Mucosa of gallbladder (tissue), 1 donor: ENCODE data around the gene TOM1L2. TPM values are rescaled to one million over a fixed set of nuclear protein-coding genes. Genes with fewer than 3 reads are reported as not detected.

ENCODE experiments used
- DNase-seq: peaks from one replicate; pipeline ENCODE4 v3.0.0-alpha.2; 2020; ENCODE audit warnings: low spot score
- total RNA-seq: library from RNA; stranded (reverse); gene quantifications from one replicate; pipeline ENCODE4 v1.2.1, GENCODE V29; 2021
- donor health status: DM: no; HTN: no; CAD: no.

TOM1L2 gene
- total RNA-seq, 1 donor from 2014 or later, result 81.3 TPM

- DNase-seq, result peak; percentile 67
These were observed 122.9 kb downstream of the TOM1L2 start for GRCh38 chr17:17849147-17849820.

GRCh38 chr17:17848311-17849082, 123.7 kb downstream of the TOM1L2 start:
- no peak for DNase-seq

- DNase-seq, result no peak
These were observed 124.5 kb downstream of the TOM1L2 start for GRCh38 chr17:17847726-17848125.

- no peak for DNase-seq
These were observed 125.0 kb downstream of the TOM1L2 start for GRCh38 chr17:17847118-17847689.

GRCh38 chr17:17846645-17847044, 125.6 kb downstream of the TOM1L2 start:
- DNase-seq, result no peak

GRCh38 chr17:17846003-17846402, 126.2 kb downstream of the TOM1L2 start:
- DNase-seq, result no peak

- DNase-seq, result no peak
These were observed 127.0 kb downstream of the TOM1L2 start for GRCh38 chr17:17845046-17845775.

- DNase-seq, result no peak
These were observed 127.7 kb downstream of the TOM1L2 start for GRCh38 chr17:17844500-17844899.

- DNase-seq, result no peak
These were observed 128.1 kb downstream of the TOM1L2 start for GRCh38 chr17:17844079-17844478.

- DNase-seq, result no peak
These were observed 129.1 kb downstream of the TOM1L2 start for GRCh38 chr17:17843096-17843495.

- no peak for DNase-seq
These were observed 129.9 kb downstream of the TOM1L2 start for GRCh38 chr17:17842111-17842876.

GRCh38 chr17:17841601-17842025, 130.6 kb downstream of the TOM1L2 start:
- DNase-seq, result no peak

- DNase-seq, result peak; percentile 37
These were observed 131.2 kb downstream of the TOM1L2 start for GRCh38 chr17:17840751-17841591.

GRCh38 chr17:17839791-17840707, 132.2 kb downstream of the TOM1L2 start:
- peak; percentile 92 for DNase-seq

- DNase-seq, result no peak
These were observed 133.9 kb downstream of the TOM1L2 start for GRCh38 chr17:17837966-17838962.

GRCh38 chr17:17837380-17837821, 134.8 kb downstream of the TOM1L2 start:
- no peak for DNase-seq

GRCh38 chr17:17836818-17837379, 135.3 kb downstream of the TOM1L2 start, which contains the start of gene SREBF1:
SREBF1 (minus strand) TSS chr17:17836986; CDS start chr17:17836817, 169 bp downstream.
- no peak for DNase-seq
